Measurements from ENCODE around the gene WAC.
"Not testable (repeated sequence)": the region's sequence is repeated elsewhere in the genome, so short reads cannot be mapped to it uniquely, and the experiment has no call there.

Gene WAC, protein sequence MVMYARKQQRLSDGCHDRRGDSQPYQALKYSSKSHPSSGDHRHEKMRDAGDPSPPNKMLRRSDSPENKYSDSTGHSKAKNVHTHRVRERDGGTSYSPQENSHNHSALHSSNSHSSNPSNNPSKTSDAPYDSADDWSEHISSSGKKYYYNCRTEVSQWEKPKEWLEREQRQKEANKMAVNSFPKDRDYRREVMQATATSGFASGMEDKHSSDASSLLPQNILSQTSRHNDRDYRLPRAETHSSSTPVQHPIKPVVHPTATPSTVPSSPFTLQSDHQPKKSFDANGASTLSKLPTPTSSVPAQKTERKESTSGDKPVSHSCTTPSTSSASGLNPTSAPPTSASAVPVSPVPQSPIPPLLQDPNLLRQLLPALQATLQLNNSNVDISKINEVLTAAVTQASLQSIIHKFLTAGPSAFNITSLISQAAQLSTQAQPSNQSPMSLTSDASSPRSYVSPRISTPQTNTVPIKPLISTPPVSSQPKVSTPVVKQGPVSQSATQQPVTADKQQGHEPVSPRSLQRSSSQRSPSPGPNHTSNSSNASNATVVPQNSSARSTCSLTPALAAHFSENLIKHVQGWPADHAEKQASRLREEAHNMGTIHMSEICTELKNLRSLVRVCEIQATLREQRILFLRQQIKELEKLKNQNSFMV

DNA sequence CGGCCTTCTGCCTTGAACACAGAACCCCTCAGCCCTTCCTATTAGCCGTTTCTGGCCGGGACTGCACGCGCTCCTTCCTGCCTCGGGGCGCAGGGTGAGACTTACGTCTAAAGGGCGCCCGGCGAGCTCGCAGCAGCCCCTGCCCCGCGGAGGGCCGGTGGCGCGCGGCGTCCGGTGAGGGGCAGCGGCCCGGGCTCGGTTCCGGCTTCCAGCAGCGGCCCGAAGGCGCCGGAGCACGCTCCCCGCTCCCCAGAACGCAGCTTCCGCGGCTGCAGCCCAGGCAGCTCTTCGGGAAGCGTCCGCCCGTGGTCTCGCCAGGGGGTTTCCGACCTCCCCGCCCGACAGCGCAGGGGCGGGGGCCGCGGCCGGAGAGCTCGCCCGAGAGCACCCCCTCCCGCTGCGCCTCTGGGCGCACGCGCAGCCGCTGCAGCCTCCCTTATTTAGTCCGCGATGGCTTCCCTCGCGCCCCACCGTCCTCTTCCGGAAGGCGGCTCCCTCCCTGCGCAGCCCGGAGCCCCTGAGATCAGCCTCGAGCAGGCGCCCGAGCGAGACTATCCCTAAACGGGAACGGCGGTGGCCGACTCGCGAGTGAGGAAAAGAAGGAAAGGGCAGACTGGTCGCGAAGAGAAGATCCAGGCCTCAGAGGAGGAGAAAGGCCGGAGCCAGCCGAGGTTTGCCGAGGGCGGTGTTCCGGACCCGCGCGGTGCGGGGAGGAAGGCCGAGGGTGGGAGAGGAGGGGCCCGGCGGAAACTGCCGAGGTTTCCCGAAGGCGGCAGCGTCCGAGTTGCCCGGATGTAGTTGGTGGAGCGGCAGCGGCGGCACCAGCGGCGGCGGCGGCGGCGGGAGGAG is at the start of gene WAC:
TSS of gene WAC (plus strand) at position 782 of the 849 bp plus-strand sequence. CDS start 462 bp downstream, outside the sequence.
- peak; percentile 81 to 84 for ATAC-seq

DNA sequence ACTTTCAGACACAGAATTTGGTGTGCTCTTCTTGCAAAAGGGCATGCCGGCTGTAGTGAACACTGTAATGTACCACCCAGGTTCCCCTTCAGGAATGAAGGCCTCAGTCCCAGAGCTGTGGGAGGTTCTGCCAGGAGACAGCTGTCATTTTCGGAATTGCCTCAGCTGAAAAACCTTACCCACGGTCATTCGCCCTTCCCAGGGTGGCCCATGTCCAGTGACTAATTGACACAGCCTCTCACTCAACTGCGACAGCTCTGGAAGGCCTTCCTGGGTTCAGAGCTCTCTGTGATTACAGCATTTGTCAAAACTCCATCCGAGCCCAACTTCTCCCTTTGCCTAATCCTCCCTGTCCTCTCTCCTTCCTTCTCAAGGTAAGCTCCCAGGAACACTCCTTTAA is 43.7 kb upstream of the WAC start:
- no peak for ATAC-seq

DNA sequence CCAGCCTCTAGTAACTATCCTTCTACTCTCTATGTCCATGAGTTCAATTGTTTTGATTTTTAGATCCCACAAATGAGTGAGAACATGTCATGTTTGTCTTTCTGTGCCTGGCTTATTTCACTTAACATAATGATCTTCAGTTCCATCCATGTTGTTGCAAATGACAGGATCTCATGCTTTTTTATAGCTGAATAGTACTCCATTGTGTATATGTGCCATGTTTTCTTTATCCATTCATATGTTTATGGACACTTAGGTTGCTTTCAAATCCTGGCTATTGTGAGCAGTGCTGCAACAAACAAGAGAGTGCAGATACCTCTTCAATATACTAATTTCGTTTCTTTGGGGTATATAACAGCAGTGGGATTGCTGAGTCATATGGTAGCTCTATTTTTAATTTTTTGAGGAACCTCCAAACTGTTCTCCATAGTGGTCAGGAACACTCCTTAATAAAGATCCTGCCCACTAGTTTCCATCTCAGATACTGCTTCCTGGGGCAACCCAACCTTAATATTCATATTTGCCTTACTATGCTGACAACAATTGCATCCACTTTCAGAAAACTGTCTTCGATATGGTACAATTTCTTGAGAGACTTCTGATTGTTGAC is 42.6 kb upstream of the WAC start:
- ATAC-seq: not testable (repeated sequence)

DNA sequence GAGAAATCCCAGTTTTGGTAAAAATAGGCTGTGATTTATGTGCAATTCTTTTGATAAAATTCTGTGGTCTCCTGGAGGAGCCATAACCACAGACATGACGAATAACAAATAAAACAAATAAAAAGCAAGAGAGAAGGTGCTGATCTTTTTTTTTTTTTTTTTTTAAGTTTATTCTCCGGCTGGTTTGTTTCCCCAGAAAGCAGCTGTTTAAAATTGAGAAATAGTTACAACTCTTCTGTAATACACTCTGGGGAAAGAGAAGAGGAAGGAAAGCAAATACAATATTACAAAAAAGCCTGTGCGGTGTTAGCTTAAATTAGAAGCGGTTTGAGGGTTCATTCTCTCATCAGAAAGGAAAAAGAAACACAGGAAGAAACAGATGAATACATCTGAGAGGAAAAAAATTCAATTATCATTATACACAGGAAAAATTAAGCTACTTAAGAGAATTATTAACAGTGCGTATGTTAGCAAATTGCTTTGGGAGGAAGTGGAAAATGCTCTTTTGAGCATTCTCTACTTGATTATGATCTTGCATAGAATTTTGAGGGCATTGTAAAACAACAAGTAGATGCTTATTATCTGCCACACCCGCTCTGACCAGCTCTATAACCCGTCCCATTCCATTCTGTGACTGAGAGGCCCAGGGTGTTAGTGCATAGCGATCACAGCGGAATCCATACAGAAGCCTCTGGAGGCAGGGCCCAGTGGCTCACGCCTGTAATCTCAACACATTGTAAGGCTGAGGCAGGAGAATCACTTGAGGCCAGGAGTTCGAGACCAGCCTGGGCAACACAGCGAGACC is 40.6 kb upstream of the WAC start:
- ATAC-seq: no peak

DNA sequence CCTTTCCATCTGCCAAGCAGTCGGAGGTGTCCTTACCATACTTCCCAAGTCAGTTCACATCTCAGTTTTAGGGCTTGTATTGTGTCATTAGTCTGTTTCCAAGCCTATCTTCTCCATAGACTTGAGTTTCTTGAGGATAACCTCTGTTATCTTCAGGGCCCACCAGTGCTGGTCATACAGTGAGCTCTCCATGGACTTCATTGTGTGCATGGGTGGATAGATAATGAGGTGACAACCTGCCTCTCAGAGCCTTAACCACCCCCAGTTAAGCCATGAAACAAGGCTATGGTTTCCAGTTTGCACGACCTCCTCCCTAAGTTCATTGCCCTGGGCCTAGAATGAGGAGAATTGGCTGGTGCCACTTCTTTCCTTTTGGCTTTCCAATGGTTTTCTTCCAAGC is 38.5 kb upstream of the WAC start:
- ATAC-seq: no peak

DNA sequence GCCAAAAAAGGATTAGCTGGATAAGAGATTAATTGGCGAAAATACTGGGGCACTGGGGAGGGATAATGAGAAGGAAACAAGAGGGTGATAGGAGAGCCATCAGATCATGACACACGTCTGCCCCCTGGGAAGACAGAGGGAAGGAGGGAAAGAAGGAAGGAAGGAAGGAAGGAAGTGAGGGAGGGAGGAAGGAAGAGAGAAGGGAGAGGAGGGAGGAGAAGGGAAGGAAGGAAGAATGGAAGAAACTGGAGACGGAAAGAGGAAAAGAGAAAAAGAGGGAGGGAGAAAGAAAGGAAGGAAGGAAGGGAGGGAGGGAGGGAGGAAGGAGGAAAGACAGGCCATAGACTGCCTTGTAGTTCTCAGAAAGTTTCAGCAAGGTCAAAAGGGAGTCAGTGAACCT is 37.8 kb upstream of the WAC start:
- no peak for ATAC-seq

DNA sequence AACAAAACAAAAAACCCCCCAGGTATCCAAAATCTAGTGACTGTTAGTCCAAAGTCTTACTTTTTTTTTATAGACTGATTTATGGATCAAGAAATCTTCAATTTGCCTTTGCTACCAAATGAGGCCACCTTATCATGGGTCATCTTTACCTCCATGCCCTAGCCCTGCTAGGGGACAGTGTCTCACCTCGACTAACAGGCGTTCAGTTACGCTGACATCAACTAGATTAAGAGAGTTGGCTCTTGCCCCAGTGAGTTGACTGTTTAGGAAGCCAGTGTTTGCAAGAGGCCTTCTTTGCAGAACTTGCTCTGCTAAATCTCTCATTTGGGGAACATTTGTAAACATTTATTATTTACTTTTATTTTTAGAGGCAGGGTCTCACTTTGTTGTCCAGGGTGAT is 36.9 kb upstream of the WAC start:
- no peak for ATAC-seq

DNA sequence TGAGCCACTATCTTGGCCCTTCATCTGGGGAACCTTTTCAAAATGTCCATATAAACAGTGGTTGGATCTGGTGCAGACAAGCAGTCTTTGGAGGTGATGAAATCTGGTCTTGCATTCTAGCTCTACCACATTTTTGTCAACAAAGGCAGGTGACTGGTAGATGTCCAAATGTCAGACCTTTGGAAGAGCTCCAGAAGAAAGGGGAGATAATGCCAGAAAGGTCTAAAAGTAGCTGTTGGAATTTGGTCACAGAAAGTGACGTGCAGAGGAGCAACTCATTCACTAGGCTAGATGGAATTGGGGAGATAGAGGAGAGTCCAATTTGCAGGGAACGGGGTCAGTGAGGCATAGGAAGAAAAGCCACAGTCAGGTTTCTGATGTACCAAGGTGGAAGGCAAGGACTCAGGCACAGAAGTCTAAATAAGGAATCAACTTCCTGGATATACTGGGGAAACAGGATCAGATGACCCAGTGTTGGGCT is 36.4 kb upstream of the WAC start:
- ATAC-seq: no peak

DNA sequence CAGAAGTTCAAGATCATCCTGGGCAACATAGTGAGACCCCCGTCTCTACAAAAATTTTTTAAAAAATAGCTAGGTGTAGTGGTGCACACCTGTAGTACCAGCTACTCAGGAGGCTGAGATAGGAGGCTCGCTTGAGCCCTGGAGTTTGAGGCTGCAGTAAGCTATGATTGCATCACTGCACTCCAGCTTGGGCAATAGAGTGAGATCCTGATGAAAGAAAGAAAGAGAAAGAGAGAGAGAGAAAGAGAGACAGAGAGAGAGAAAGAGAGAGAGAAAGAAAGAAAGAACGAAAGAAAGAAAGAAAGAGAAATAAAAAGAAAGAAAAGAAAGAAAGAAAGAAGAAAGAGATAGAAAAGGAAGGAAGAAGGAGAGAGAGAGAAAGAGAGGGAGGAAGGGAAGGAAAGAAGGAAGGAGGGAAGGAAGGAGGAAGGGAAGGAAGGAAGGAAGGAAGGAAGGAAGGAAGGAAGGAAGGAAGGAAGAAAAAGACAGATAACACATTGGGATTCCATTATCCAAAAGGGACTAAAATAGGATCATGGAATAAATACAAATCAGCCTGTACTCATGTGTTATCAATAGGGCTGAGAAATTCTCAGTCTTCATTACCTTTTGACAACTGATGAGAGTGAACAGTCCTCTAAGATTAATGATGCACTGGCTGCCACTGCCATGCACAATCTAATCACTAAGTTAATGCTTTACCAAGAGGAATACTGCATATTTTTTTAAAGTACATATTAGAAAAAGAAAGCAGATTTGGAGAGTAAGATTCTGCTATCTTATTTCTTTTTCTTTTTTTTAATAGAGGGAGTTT is 35.4 kb upstream of the WAC start:
- ATAC-seq: no peak

DNA sequence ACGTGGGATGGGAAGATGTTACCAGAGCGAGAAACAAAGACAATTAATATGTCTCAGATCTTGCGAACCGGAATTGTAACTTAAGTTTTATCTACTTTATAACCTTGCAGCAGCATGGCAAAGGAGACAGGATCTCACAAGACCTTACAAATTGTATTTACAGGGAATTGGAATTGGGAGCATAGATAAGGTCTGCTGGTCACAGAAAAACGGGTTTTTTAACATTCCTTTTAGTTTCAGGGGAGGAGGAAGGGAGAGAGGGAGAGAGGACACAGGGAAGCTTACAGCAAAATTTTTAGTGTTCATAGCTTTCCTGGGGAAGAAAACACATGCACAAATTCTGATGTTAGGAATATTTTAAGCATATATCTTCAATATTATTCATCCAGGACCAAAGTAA is 32.7 kb upstream of the WAC start:
- not testable (repeated sequence) for ATAC-seq

DNA sequence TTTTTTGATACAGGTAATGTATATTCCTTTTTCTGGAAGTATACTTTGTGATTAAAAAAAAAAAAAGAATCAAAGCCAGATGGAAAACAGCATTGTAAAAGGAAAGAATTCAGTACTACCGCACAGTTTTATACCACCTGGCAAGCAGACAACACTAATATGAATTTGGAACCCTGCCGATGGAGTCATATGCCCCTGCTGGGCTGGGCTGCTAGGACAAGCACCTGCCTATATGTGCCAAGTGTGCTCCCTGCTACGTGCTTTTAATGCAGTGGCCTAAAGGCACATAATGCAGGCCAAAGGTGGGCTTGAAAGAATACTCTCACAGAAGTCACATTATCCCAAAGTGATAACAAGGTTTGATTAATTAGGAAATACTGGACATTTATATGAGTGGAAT is 29.8 kb upstream of the WAC start:
- no peak for ATAC-seq

DNA sequence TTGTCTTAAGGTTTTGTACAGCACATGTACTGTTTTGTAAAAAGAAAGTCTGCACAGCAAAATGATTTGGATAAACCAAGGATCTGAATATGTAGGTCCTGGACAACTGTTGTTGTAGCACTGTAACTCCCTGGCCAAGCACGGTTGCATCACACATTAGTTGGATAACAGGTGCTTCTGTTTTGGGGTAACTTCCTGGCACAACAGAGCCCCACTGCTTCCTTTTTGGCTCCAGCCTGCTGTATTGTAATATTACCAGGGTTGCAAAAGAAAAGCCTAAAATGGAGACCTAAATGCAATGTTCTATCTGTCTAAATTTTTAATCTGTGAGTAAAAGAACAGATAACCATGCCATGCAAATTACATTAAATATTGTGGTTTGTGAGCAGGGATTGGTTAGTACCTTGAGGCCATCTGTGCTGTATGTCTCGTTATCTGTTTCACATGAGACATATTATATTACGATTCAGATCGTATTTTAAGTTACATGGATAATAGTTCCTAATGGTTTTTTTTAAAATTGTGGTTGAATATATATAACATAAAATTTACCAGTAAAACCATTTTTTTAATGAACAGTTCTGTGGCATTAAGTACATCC is 27.5 kb upstream of the WAC start:
- no peak for ATAC-seq

DNA sequence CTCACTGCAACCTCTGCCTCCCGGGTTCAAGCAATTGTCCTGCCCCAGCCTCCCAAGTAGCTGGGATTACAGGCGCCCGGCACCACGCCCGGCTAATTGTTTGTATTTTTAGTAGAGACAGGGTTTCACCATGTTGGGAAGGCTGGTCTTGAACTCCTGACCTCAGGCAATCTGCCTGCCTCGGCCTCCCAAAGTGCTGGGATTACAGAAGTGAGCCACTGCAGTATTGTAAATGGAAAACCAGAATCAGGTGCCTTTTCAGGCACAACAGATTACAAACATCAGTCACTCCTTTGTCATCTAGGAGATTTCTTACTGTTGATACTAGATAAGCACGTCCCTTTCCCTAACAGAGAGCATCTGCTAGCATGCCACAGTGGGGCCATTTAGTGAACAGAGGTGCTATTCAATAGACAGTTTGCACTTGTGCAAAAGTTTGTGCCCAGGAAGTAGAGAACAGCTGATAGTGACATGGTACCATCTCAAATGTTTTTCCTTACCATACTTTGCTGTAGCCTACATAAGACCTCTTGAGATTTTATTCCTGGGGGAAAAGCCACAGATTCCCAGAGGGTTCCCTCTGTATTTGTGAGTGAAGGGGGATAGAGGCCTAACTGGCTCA is 24.5 kb upstream of the WAC start:
- ATAC-seq: no peak

DNA sequence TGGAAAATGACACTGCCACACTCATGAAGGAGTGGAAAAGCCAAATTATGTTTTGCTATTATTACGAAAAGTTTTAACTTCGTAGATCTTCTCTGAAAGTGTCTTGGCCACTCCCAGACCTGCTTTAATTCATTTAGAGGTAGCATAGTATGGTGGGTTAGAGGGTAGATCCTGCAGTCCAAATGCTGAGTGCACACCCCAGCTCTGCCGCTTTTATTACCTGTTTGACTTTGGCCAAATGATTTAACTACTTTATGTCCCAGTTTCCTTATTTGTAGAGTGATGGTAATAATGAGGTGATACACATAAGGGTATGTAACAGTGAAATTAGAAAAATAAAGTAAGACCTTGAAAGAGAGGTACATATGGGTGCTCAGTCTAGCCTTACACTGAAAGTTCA is 23.6 kb upstream of the WAC start:
- no peak for ATAC-seq

DNA sequence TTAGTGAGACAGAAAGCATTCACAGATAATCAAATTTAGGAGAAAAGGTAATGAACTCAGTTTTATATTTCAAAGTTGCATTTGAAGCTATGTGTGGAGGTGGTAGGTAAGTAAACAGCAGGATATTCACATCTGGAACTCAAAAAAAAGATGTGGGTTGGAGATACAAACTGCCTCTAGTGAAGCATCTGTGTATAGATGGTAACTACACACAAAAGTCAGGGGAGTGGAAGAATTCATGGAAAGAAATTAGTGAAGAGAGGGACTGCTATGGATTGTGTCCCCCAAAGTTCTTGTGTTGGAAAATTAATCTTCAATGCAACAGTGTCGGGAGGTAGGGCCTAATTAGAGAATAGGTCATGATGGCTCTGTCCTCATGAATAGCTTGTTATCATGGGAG is 18.3 kb upstream of the WAC start:
- no peak for ATAC-seq

DNA sequence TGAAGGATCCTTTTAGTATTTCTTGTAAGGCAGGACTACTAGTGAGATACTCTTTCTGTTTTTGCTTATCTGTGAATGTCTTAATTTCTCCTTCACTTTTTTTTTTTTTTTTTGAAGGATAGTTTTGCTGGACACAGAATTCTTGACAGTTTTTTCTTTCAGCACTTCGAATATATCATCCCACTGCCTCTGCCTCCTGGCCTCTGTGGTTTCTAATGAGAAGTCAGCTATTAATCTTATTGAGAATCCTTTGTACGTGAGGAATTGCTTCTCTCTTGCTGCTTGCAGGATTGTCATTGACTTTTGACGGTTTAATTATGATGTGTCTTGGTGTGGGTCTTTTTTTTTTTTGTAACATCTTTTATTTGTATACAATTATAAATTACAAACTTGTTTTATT is 12.6 kb upstream of the WAC start:
- no peak for ATAC-seq

DNA sequence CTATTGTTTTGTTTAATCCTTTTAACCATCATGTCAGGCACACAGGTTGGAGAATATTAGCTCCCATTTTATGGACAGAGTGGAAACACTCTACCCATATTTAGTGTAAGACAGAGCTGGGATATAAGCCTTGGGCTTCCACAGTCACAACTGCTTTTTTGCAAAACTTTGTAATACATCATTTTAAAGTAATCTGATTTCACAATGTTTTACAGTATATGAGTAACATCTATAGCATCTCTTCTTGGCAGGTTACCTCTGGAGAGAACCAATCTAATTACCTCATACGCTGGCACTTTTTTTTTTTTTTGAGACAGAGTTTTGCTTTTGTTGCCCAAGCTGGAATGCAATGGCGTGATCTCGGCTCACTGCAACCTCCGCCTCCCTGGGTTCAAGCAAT is 12.1 kb upstream of the WAC start:
- ATAC-seq: not testable (repeated sequence)

DNA sequence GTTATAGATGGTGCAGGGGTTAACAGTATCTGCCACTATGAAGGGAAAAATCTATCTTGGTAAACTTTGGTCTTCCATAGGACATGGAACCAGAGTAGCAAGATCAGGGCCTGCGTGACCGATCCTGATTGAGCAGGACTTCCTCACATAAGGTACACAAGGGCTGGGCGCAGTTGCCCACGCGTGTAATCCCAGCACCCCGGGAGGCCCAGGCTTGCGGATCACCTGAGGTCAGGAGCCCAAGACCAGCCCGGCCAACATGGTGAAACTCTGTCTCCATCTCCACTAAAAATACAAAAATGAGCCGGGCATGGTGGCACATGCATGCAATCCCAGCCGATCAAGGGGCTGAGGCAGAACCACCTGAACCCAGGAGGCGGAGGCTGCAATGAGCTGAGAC is 11.0 kb upstream of the WAC start:
- ATAC-seq: not testable (repeated sequence)

DNA sequence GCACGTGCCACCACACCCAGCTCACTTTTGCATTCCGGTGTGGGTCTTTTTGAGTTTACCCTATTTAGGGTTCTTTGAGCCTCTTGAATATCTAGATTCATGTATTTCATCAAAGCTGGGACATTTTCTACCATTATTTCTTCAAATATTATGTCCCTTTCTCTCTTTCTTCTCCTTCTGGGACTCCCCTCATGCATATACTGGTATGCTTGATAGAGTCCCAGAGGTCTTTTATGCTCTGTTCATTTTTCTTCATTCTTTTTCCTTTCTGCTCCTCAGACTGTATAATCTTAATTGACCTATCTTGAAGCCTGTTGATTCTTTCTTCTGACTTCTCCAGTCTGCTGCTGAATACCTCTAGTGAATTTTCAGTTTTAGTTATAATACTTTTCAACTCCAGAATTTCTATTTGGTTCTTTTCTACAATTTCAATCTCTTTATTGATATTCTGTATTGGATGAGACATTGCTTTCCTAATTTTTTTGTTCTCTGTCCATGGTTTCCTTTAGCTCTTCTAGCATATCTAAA is 9.1 kb upstream of the WAC start:
- no peak for ATAC-seq

DNA sequence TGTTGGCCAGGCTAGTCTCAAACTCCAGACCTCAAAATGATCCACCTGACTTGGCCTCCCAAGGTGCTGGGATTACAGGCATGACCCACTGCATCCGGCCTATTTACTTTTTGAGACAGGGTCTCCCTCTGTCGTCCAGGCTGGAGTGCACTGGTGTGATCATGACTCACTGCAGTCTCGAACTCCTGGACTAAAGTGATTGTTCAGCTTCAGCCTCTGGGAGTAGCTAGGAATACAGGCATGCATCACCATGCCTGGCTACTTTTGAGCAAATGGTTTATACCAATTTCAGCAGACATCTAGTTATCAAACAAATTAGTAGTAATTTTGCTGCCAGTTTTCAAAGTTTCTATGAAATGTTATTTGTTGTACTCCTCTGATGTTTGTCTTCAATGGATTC is 2.2 kb upstream of the WAC start:
- ATAC-seq: no peak

All from activated CD4-positive, CD25-positive, alpha-beta regulatory T cell treated with anti-CD3 and anti-CD28 coated beads, Interleukin-2, amount 50 U/mL, for 24 hours (primary cell).